Measurements from ENCODE around the gene COA1. TPM values are rescaled to one million over a fixed set of nuclear protein-coding genes. Genes with fewer than 3 reads are reported as not detected.

Gene COA1
- total RNA-seq, 2 donors from 2014 or later, result 85.4 to 106 TPM

GRCh38 chr7:43701929-43702328, 27.4 kb downstream of the COA1 start:
- Mint-ChIP-seq H3K27ac (no peak overlapping the region), H3K9me3 (no peaks in the 10 kb centered on the region), H3K36me3 (ENCODE audit: insufficient read depth in 2 of 2) (peaks cover 4 to 11% of the 10 kb centered on the region in 2 donors), H3K4me3 (no peak overlapping the region), H3K27me3 (ENCODE audit: low read depth) (no peaks in the 10 kb centered on the region), H3K4me1 (ENCODE audit: low read depth) (peaks cover 68% of the 10 kb centered on the region)
- no peak for ATAC-seq (replicated peaks in 1 of 2)
- DNase-seq, result no peak

GRCh38 chr7:43701500-43701854, 27.8 kb downstream of the COA1 start:
- no peak overlapping the region for H3K4me3 Mint-ChIP-seq
- no peak for ATAC-seq (replicated peaks in 1 of 2)
- H3K36me3 Mint-ChIP-seq (ENCODE audit: insufficient read depth in 2 of 2), result peaks cover 4 to 11% of the 10 kb centered on the region in 2 donors
- no peaks in the 10 kb centered on the region for H3K27me3 Mint-ChIP-seq (ENCODE audit: low read depth)
- H3K4me1 Mint-ChIP-seq (ENCODE audit: low read depth), result peaks cover 68% of the 10 kb centered on the region
- no peaks in the 10 kb centered on the region for H3K9me3 Mint-ChIP-seq
- H3K27ac Mint-ChIP-seq, result no peak overlapping the region
- DNase-seq, result no peak

GRCh38 chr7:43700646-43701499, 28.4 kb downstream of the COA1 start:
- H3K9me3 Mint-ChIP-seq, result no peaks in the 10 kb centered on the region
- ATAC-seq (replicated peaks in 1 of 2) (peak; percentile 38 to 42), DNase-seq (no peak)
- peaks cover 66% of the 10 kb centered on the region for H3K4me1 Mint-ChIP-seq (ENCODE audit: low read depth)
- no peak overlapping the region for H3K4me3 Mint-ChIP-seq
- peaks cover 4 to 11% of the 10 kb centered on the region in 2 donors for H3K36me3 Mint-ChIP-seq (ENCODE audit: insufficient read depth in 2 of 2)
- no peaks in the 10 kb centered on the region for H3K27me3 Mint-ChIP-seq (ENCODE audit: low read depth)
- H3K27ac Mint-ChIP-seq, result no peak overlapping the region

- peak overlapping the region in 1 of 2 donors; percentile 51 for H3K4me3 Mint-ChIP-seq
- peaks cover 58% of the 10 kb centered on the region for H3K4me1 Mint-ChIP-seq (ENCODE audit: low read depth)
- H3K9me3 Mint-ChIP-seq, result no peaks in the 10 kb centered on the region
- ATAC-seq (replicated peaks in 1 of 2) (peak; percentile 56 to 61), DNase-seq (no peak)
- peaks cover 4 to 8% of the 10 kb centered on the region in 2 donors for H3K36me3 Mint-ChIP-seq (ENCODE audit: insufficient read depth in 2 of 2)
- no peaks in the 10 kb centered on the region for H3K27me3 Mint-ChIP-seq (ENCODE audit: low read depth)
- peak overlapping the region; percentile 47 for H3K27ac Mint-ChIP-seq
These were observed 29.2 kb downstream of the COA1 start for GRCh38 chr7:43700059-43700501.

- no peaks in the 10 kb centered on the region for H3K27me3 Mint-ChIP-seq (ENCODE audit: low read depth)
- ATAC-seq (replicated peaks in 1 of 2) (no peak), DNase-seq (no peak)
- no peak overlapping the region for H3K27ac Mint-ChIP-seq
- H3K36me3 Mint-ChIP-seq (ENCODE audit: insufficient read depth in 2 of 2), result peaks cover 0 to 1% of the 10 kb centered on the region in 2 donors
- H3K4me3 Mint-ChIP-seq, result no peak overlapping the region
- H3K4me1 Mint-ChIP-seq (ENCODE audit: low read depth), result peaks cover 46% of the 10 kb centered on the region
- no peaks in the 10 kb centered on the region for H3K9me3 Mint-ChIP-seq
These were observed 30.7 kb downstream of the COA1 start for GRCh38 chr7:43698460-43699255.

- Mint-ChIP-seq H3K9me3 (no peaks in the 10 kb centered on the region), H3K4me1 (ENCODE audit: low read depth) (peaks cover 36% of the 10 kb centered on the region), H3K36me3 (ENCODE audit: insufficient read depth in 2 of 2) (no peaks in the 10 kb centered on the region), H3K27me3 (ENCODE audit: low read depth) (no peaks in the 10 kb centered on the region), H3K4me3 (peak overlapping the region; percentile 3 to 38), H3K27ac (peak overlapping the region; percentile 55)
- ATAC-seq (replicated peaks in 1 of 2) (peak; percentile 52 to 73), DNase-seq (peak in 1 of 2 donors; percentile 11)
These were observed 31.6 kb downstream of the COA1 start for GRCh38 chr7:43697690-43698089.

GRCh38 chr7:43695365-43695764, 34.0 kb downstream of the COA1 start:
- Mint-ChIP-seq H3K9me3 (no peaks in the 10 kb centered on the region), H3K27me3 (ENCODE audit: low read depth) (no peaks in the 10 kb centered on the region), H3K4me3 (no peak overlapping the region), H3K27ac (no peak overlapping the region), H3K4me1 (ENCODE audit: low read depth) (peaks cover 26% of the 10 kb centered on the region), H3K36me3 (ENCODE audit: insufficient read depth in 2 of 2) (no peaks in the 10 kb centered on the region)
- ATAC-seq (replicated peaks in 1 of 2) (no peak), DNase-seq (no peak)

- H3K36me3 Mint-ChIP-seq (ENCODE audit: insufficient read depth in 2 of 2), result no peaks in the 10 kb centered on the region
- no peaks in the 10 kb centered on the region for H3K9me3 Mint-ChIP-seq
- H3K27me3 Mint-ChIP-seq (ENCODE audit: low read depth), result no peaks in the 10 kb centered on the region
- H3K4me1 Mint-ChIP-seq (ENCODE audit: low read depth), result peaks cover 21% of the 10 kb centered on the region
- ATAC-seq (replicated peaks in 1 of 2), result no peak
- H3K27ac Mint-ChIP-seq, result no peak overlapping the region
- DNase-seq, result no peak
- no peak overlapping the region for H3K4me3 Mint-ChIP-seq
These were observed 34.9 kb downstream of the COA1 start for GRCh38 chr7:43694399-43694748.

- ATAC-seq (replicated peaks in 1 of 2) (no peak), DNase-seq (no peak)
- peaks cover 21% of the 10 kb centered on the region for H3K4me1 Mint-ChIP-seq (ENCODE audit: low read depth)
- no peaks in the 10 kb centered on the region for H3K9me3 Mint-ChIP-seq
- no peaks in the 10 kb centered on the region for H3K27me3 Mint-ChIP-seq (ENCODE audit: low read depth)
- H3K36me3 Mint-ChIP-seq (ENCODE audit: insufficient read depth in 2 of 2), result no peaks in the 10 kb centered on the region
- no peak overlapping the region for H3K4me3 Mint-ChIP-seq
- H3K27ac Mint-ChIP-seq, result no peak overlapping the region
These were observed 35.5 kb downstream of the COA1 start for GRCh38 chr7:43693687-43694398.

- Mint-ChIP-seq H3K9me3 (peaks cover 5 to 6% of the 10 kb centered on the region in 2 donors), H3K36me3 (ENCODE audit: insufficient read depth in 2 of 2) (peaks cover 6% of the 10 kb centered on the region in 2 donors), H3K27ac (no peak overlapping the region), H3K4me1 (ENCODE audit: low read depth) (peaks cover 21% of the 10 kb centered on the region), H3K27me3 (ENCODE audit: low read depth) (no peaks in the 10 kb centered on the region), H3K4me3 (no peak overlapping the region)
- ATAC-seq (replicated peaks in 1 of 2), result no peak
- no peak for DNase-seq
These were observed 36.5 kb downstream of the COA1 start for GRCh38 chr7:43692582-43693373.

GRCh38 chr7:43691611-43692010, 37.7 kb downstream of the COA1 start:
- Mint-ChIP-seq H3K9me3 (peaks cover 7 to 9% of the 10 kb centered on the region in 2 donors), H3K27ac (no peak overlapping the region), H3K4me3 (no peak overlapping the region), H3K36me3 (ENCODE audit: insufficient read depth in 2 of 2) (peaks cover 7 to 11% of the 10 kb centered on the region in 2 donors), H3K27me3 (ENCODE audit: low read depth) (no peaks in the 10 kb centered on the region), H3K4me1 (ENCODE audit: low read depth) (peaks cover 20% of the 10 kb centered on the region)
- DNase-seq, result no peak
- ATAC-seq (replicated peaks in 1 of 2), result no peak

- H3K4me1 Mint-ChIP-seq (ENCODE audit: low read depth), result peaks cover 28% of the 10 kb centered on the region
- H3K9me3 Mint-ChIP-seq, result peaks cover 7 to 9% of the 10 kb centered on the region in 2 donors
- no peak for ATAC-seq (replicated peaks in 1 of 2)
- peaks cover 7 to 11% of the 10 kb centered on the region in 2 donors for H3K36me3 Mint-ChIP-seq (ENCODE audit: insufficient read depth in 2 of 2)
- no peak overlapping the region for H3K27ac Mint-ChIP-seq
- no peaks in the 10 kb centered on the region for H3K27me3 Mint-ChIP-seq (ENCODE audit: low read depth)
- no peak for DNase-seq
- no peak overlapping the region for H3K4me3 Mint-ChIP-seq
These were observed 40.2 kb downstream of the COA1 start for GRCh38 chr7:43689115-43689514.
